ENCODE results near the gene AMOTL2.

- TF ChIP-seq CTCF (IDR thresholded peaks at IDR 0.05) (no peak), EZH2 (IDR thresholded peaks at IDR 0.05; ENCODE audit: borderline replicate concordance, insufficient read depth, low read depth, low read length, poor library complexity, severe bottlenecking) (no peak)
Observed at GRCh38 chr3:134337071-134337482, 37.2 kb downstream of the AMOTL2 start.
